Measurements from ENCODE around the gene GPS2.
"Not testable (repeated sequence)": the region's sequence is repeated elsewhere in the genome, so short reads cannot be mapped to it uniquely, and the experiment has no call there.

DNA sequence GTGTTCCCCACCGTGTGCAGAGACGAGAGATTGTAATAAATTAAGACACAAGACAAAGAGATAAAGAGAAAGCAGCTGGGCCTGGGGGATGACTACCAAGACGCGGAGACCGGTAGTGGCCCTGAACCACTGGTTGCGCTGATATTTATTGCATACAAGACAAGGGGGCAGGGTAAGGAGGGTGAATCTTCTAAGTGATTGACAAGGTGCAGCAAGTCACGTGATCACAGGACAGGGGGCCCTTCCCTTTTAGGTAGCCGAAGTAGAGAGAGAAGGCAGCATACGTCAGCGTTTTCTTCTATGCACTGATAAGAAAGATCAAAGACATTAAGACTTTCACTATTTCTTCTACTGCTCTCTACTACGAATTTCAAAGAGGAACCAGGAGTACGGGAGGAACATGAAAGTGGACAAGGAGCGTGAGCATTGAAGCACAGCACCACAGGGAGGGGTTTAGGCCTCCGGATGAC is 17.5 kb upstream of the GPS2 start:
- TF ChIP-seq CTCF, POLR2A (IDR thresholded peaks at IDR 0.05): not testable (repeated sequence)

Measured in uterus (tissue), 2 donors.